K562 (cell line): ENCODE measurements around the gene CYP2J2. TPM values are rescaled to one million over a fixed set of nuclear protein-coding genes. Genes with fewer than 3 reads are reported as not detected.

Experiments
- CBX2 ChIP-seq: fragments of 200-600 bp; sonication (generic); IDR thresholded peaks from one replicate; pipeline ENCODE4 v1.6.1; 2012; ENCODE audit warnings: mild to moderate bottlenecking, low read length, inconsistent platforms; ENCODE audit not compliant: insufficient read depth, poor library complexity, severe bottlenecking
- IRF2 ChIP-seq: sonication (generic); formaldehyde crosslinking; IDR thresholded peaks from 2 replicates; pipeline ENCODE4 v1.8.1; 2022; ENCODE audit warnings: mild to moderate bottlenecking, missing genetic modification reagents
- REST ChIP-seq, 2 experiments: fragments of 450-650 bp; formaldehyde crosslinking in 1 of 2; IDR thresholded peaks; 2 replicates each; pipeline versions ENCODE4 v1.4.0 to v1.6.1; 2014 to 2020; ENCODE audit warnings: mild to moderate bottlenecking in 2 of 2, borderline replicate concordance in 1 of 2, low read depth in 1 of 2
- polyA plus RNA-seq, 8 experiments: library from polyadenylated mRNA; depleted of rRNA in 4 of 8; stranded (reverse) in 5 of 8; unstranded in 3 of 8; fragments of >200 nt; fragmentation: Nextera tagmentation in 2 of 8; fragmentation: Illumina TruSeq in 1 of 8; extraction: Ambion mirVana in 2 of 8; extraction: Trizol in 1 of 8; gene quantifications; 2 replicates each; pipeline versions ENCODE4 v1.2.1 to v1.2.3, GENCODE V29; 2011 to 2014; ENCODE audit warnings: inconsistent platforms in 1 of 8, missing spikeins in 1 of 8
- total RNA-seq, 7 experiments: library from RNA; depleted of rRNA in 6 of 7; stranded (reverse); fragments of >200 nt in 6 of 7; fragmentation: Illumina TruSeq in 2 of 7; extraction: Trizol in 2 of 7; gene quantifications; 2 replicates each; pipeline versions ENCODE4 v1.2.1 to v1.2.3, GENCODE V29; 2011 to 2021; ENCODE audit warnings: low replicate concordance in 1 of 7
- TF ChIP-seq, protein P1 (sequence below): fragments of 450-650 bp; formaldehyde crosslinking; IDR thresholded peaks from 2 replicates; pipeline ENCODE4 v1.4.0; 2020; ENCODE audit warnings: mild to moderate bottlenecking, moderate library complexity

Gene CYP2J2
- total and polyA plus RNA-seq, 9 of the 15 experiments (the other 6 are each of a cell fraction or from before 2014, with no cell fraction given), result not detected

DNA sequence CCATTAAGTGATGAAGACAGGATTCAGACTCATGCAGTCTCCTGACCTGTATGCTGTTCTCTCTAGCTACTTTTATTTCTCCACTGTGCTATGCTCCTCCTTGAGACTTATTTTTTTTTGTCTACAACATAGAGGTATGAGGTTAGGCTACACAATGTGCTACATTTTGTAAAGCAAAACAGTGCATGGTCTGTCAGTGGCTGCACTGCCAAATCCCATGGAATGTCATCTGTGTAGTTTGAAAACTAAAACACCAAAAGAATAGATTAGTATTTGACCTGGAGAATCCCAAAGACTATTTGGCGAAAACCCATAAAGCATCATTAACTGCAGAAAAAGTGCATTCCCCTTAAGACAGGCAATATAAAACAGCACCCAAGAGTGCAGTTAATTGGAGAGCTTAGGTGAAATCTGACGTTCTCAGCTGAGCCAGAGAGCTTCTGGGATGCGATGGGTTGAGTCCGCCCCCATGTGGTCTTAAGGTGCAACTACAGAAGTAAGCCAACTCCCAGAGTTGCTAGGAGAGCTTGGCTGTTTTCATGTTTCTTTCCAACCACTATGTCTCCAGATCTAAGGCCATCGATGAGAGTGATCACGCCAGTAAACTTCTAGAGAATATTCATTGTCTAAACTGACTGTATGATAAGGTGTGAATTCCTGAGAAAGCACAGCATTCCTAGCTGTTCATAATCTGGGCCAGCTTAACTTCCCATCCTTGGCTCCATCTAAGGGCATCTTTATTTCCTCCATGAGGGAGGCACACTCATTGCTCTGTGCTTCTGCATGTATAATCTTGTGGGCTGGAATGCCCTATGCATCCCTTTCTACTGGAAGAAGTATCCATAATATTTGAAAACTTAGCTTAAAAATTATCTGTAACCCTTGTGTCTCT, 20.7 kb upstream of the CYP2J2 start (continued):
- no peak for TF ChIP-seq CBX2
- TF ChIP-seq, protein P1, sequence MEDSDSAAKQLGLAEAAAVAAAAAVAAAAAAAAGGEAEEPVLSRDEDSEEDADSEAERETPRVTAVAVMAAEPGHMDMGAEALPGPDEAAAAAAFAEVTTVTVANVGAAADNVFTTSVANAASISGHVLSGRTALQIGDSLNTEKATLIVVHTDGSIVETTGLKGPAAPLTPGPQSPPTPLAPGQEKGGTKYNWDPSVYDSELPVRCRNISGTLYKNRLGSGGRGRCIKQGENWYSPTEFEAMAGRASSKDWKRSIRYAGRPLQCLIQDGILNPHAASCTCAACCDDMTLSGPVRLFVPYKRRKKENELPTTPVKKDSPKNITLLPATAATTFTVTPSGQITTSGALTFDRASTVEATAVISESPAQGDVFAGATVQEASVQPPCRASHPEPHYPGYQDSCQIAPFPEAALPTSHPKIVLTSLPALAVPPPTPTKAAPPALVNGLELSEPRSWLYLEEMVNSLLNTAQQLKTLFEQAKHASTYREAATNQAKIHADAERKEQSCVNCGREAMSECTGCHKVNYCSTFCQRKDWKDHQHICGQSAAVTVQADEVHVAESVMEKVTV, result peak; percentile 60
- peak; percentile 42; the same call in 1 of the 2 replicates for TF ChIP-seq REST (IDR thresholded peaks at IDR 0.05; ENCODE audit: borderline replicate concordance)
- TF ChIP-seq REST (CRISPR knock-in tag; IDR thresholded peaks at IDR 0.05; ENCODE audit: low read depth), result no peak
- no peak for TF ChIP-seq IRF2 (CRISPR knock-in tag)
